Measurements from ENCODE around the gene MYOM3. TPM values are rescaled to one million over a fixed set of nuclear protein-coding genes. Genes with fewer than 3 reads are reported as not detected.

Gene MYOM3
- total RNA-seq, 4 donors from 2014 or later = 0.17 to 0.94 (median 0.44) TPM; not detected in 1

GRCh38 chr1:24045771-24046170 is 66.2 kb downstream of the MYOM3 start:
- TF ChIP-seq, protein P1, sequence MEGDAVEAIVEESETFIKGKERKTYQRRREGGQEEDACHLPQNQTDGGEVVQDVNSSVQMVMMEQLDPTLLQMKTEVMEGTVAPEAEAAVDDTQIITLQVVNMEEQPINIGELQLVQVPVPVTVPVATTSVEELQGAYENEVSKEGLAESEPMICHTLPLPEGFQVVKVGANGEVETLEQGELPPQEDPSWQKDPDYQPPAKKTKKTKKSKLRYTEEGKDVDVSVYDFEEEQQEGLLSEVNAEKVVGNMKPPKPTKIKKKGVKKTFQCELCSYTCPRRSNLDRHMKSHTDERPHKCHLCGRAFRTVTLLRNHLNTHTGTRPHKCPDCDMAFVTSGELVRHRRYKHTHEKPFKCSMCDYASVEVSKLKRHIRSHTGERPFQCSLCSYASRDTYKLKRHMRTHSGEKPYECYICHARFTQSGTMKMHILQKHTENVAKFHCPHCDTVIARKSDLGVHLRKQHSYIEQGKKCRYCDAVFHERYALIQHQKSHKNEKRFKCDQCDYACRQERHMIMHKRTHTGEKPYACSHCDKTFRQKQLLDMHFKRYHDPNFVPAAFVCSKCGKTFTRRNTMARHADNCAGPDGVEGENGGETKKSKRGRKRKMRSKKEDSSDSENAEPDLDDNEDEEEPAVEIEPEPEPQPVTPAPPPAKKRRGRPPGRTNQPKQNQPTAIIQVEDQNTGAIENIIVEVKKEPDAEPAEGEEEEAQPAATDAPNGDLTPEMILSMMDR (IDR thresholded peaks at IDR 0.05; ENCODE audit: low read depth) = no peak

- TF ChIP-seq, protein P1 (IDR thresholded peaks at IDR 0.05; ENCODE audit: low read depth) = no peak
Observed at GRCh38 chr1:24043345-24044032, 68.4 kb downstream of the MYOM3 start.

- TF ChIP-seq, protein P1 (IDR thresholded peaks at IDR 0.05; ENCODE audit: low read depth) = no peak
Observed at GRCh38 chr1:24042315-24042714, 69.6 kb downstream of the MYOM3 start.

DNA sequence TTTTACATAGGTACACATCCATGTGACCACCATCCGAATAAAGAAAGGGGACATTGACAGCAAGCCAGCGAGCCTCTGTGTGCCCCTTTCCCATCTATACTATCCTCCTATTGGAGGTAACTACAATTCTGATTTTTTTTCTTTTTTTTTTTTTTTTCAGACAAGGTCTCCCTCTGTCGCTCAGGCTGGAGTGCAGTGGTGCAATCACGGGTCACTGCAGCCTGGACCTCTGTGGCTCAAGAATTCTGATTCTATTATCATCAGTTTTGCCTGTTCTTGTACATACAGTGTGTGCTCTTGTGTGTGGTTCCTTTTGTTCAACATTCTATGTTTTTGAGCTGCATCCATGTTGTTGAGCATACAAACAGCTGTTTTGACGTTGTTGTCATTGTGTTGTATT is 75.8 kb downstream of the MYOM3 start:
- TF ChIP-seq, protein P1 (IDR thresholded peaks at IDR 0.05; ENCODE audit: low read depth) = no peak

DNA sequence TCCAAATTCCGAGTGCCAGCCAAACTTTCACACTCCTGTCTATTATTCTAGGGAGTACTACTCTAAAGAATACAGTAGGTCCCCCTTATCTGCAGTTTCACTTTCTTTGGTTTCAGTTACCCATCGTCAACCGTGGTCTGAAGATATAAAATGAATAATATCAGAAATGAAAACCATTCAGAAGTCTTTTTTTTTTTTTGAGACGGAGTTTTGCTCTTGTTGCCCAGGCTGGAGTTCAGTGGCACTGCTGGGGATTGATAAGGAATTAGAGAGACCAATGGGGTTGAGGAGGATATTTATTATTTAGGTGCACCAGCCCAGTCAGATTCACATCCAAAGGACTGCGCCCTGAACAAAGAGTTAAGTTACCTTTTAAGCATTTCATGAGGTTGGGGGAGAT is 79.0 kb downstream of the MYOM3 start:
- TF ChIP-seq, protein P1 (IDR thresholded peaks at IDR 0.05; ENCODE audit: low read depth) = no peak

- TF ChIP-seq, protein P1 (IDR thresholded peaks at IDR 0.05; ENCODE audit: low read depth) = no peak
Observed at GRCh38 chr1:24027838-24028468, 84.0 kb downstream of the MYOM3 start.

GRCh38 chr1:24022581-24023361 is 89.2 kb downstream of the MYOM3 start:
- TF ChIP-seq, protein P1 (IDR thresholded peaks at IDR 0.05; ENCODE audit: low read depth) = no peak

Measured in subcutaneous adipose tissue (tissue), 4 donors.